Tibial artery (tissue), 4 donors: ENCODE data around the gene ABTB2.

ENCODE experiments used
- DNase-seq, 2 donors: peaks; one replicate each; pipeline ENCODE4 v3.0.0-alpha.2; 2019
- H3K27ac ChIP-seq, 2 donors: fragments of 200-600 bp; sonication (generic) in 1 of 2; 1 replicate in 1 of 2; 2 replicates in 1 of 2; pipeline ENCODE4 v1.5.1; 2018 to 2019; ENCODE audit warnings: mild to moderate bottlenecking in 1 of 2
- H3K27me3 ChIP-seq, 2 donors: fragments of 200-600 bp; sonication (generic) in 1 of 2; one replicate each; pipeline versions ENCODE4 v1.5.1 to v1.6.0; 2016 to 2019
- H3K36me3 ChIP-seq, 3 donors: fragments of 200-600 bp; sonication (generic) in 2 of 3; one replicate each; pipeline ENCODE4 v1.5.1; 2016 to 2019; ENCODE audit warnings: mild to moderate bottlenecking in 2 of 3
- H3K4me1 ChIP-seq, 4 donors: fragments of 200-600 bp; sonication (generic) in 2 of 4; 1 replicate in 3 of 4; 2 replicates in 1 of 4; pipeline ENCODE4 v1.5.1; 2016 to 2019
- H3K4me3 ChIP-seq, 2 donors: fragments of 200-600 bp; sonication (generic) in 1 of 2; 1 replicate in 1 of 2; 2 replicates in 1 of 2; pipeline ENCODE4 v1.5.1; 2018 to 2019; ENCODE audit warnings: mild to moderate bottlenecking in 2 of 2
- H3K9me3 ChIP-seq, 3 donors: fragments of 200-600 bp; sonication (generic) in 1 of 3; one replicate each; pipeline ENCODE4 v1.5.1; 2016 to 2019
- intact Hi-C: fragments of 100-400 bp; cut with DNase I; formaldehyde crosslinking; loops from one replicate; pipeline ENCODE4 v1.15.0; 2023; ENCODE audit warnings: low total_unique reads
- TF ChIP-seq, protein P1 (sequence below), 2 experiments: fragments of 200-600 bp in 1 of 2; fragments of 450-650 bp in 1 of 2; IDR thresholded peaks; one replicate each; pipeline ENCODE4 v1.5.1; 2017 to 2019; ENCODE audit warnings: antibody characterized with exemption in 2 of 2, mild to moderate bottlenecking in 1 of 2, moderate library complexity in 1 of 2

The ABTB2 gene

GRCh38 chr11:34158661-34159060, 199.1 kb downstream of the ABTB2 start:
- intact Hi-C loops: no loop called here
- peaks cover 6 to 66% (median 51%) of the 10 kb centered on the region in 3 donors for H3K36me3 ChIP-seq
- DNase-seq: no peak

GRCh38 chr11:34157163-34157562, 200.6 kb downstream of the ABTB2 start:
- intact Hi-C loops: no loop called here
- peak overlapping the region; percentile 61 to 83 for H3K27ac ChIP-seq
- TF ChIP-seq, protein P1, sequence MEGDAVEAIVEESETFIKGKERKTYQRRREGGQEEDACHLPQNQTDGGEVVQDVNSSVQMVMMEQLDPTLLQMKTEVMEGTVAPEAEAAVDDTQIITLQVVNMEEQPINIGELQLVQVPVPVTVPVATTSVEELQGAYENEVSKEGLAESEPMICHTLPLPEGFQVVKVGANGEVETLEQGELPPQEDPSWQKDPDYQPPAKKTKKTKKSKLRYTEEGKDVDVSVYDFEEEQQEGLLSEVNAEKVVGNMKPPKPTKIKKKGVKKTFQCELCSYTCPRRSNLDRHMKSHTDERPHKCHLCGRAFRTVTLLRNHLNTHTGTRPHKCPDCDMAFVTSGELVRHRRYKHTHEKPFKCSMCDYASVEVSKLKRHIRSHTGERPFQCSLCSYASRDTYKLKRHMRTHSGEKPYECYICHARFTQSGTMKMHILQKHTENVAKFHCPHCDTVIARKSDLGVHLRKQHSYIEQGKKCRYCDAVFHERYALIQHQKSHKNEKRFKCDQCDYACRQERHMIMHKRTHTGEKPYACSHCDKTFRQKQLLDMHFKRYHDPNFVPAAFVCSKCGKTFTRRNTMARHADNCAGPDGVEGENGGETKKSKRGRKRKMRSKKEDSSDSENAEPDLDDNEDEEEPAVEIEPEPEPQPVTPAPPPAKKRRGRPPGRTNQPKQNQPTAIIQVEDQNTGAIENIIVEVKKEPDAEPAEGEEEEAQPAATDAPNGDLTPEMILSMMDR (IDR thresholded peaks at IDR 0.05): no peak
- H3K4me1 ChIP-seq: peaks cover 0 to 35% (median 30%) of the 10 kb centered on the region in 4 donors
- H3K36me3 ChIP-seq: peaks cover 6 to 66% (median 43%) of the 10 kb centered on the region in 3 donors
- H3K9me3 ChIP-seq: no peaks in the 10 kb centered on the region
- H3K27me3 ChIP-seq: no peaks in the 10 kb centered on the region
- H3K4me3 ChIP-seq: no peak overlapping the region
- DNase-seq: no peak

More at GRCh38 chr11:34158661-34159060, 199.1 kb downstream of the ABTB2 start:
- Histone ChIP-seq H3K4me1 (peaks cover 0 to 35% (median 30%) of the 10 kb centered on the region in 4 donors), H3K9me3 (no peaks in the 10 kb centered on the region), H3K27me3 (no peaks in the 10 kb centered on the region), H3K27ac (no peak overlapping the region), H3K4me3 (no peak overlapping the region)
- TF ChIP-seq, protein P1 (IDR thresholded peaks at IDR 0.05): no peak

DNA sequence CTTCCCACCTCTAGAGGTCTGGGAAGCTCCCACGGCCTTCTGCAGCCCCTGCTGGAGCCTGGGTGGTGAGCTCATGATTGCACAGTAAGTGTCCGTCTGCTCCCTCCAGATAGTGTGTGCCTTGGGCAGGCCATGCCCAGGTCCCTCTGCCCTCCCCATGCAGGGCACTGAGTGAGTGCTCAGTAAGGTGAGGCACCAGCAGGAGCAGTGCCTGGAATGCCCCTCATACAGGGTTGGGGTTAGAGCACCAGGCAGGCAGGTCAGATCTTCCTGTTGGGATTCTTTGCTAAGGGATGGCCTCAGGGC, 202.1 kb downstream of the ABTB2 start:
- no peak overlapping the region for H3K4me3 ChIP-seq
- H3K36me3 ChIP-seq: peaks cover 6 to 66% (median 43%) of the 10 kb centered on the region in 3 donors
- intact Hi-C loops: no loop called here
- no peak for DNase-seq
- H3K27ac ChIP-seq: peak overlapping the region; percentile 61 to 83
- no peaks in the 10 kb centered on the region for H3K27me3 ChIP-seq
- TF ChIP-seq, protein P1 (IDR thresholded peaks at IDR 0.05): no peak
- peaks cover 0 to 35% (median 30%) of the 10 kb centered on the region in 4 donors for H3K4me1 ChIP-seq
- H3K9me3 ChIP-seq: no peaks in the 10 kb centered on the region

GRCh38 chr11:34155057-34155756, 202.6 kb downstream of the ABTB2 start:
- no peaks in the 10 kb centered on the region for H3K9me3 ChIP-seq
- no peak overlapping the region for H3K4me3 ChIP-seq
- TF ChIP-seq, protein P1 (IDR thresholded peaks at IDR 0.05): no peak
- peak overlapping the region; percentile 61 to 83 for H3K27ac ChIP-seq
- H3K27me3 ChIP-seq: no peaks in the 10 kb centered on the region
- intact Hi-C loops: no loop called here
- peaks cover 0 to 35% (median 30%) of the 10 kb centered on the region in 4 donors for H3K4me1 ChIP-seq
- DNase-seq: peak; percentile 43 to 76
- H3K36me3 ChIP-seq: peaks cover 6 to 68% (median 45%) of the 10 kb centered on the region in 3 donors

GRCh38 chr11:34154059-34154875, 203.5 kb downstream of the ABTB2 start:
- H3K36me3 ChIP-seq: peaks cover 3 to 66% (median 45%) of the 10 kb centered on the region in 3 donors
- H3K4me3 ChIP-seq: no peak overlapping the region
- no peaks in the 10 kb centered on the region for H3K27me3 ChIP-seq
- intact Hi-C loops: no loop called here
- no peaks in the 10 kb centered on the region for H3K9me3 ChIP-seq
- no peak for DNase-seq
- H3K4me1 ChIP-seq: peaks cover 0 to 35% (median 30%) of the 10 kb centered on the region in 4 donors
- H3K27ac ChIP-seq: peak overlapping the region; percentile 61 to 83
- TF ChIP-seq, protein P1 (IDR thresholded peaks at IDR 0.05): no peak
